ENCODE measurements around the gene DPH3. TPM values are rescaled to one million over a fixed set of nuclear protein-coding genes. Genes with fewer than 3 reads are reported as not detected.

DPH3 gene
- total and polyA plus RNA-seq, 9 of the 15 experiments (the other 6 are each of a cell fraction or from before 2014, with no cell fraction given) = 15.9 to 131 (median 38.7) TPM

GRCh38 chr3:16284633-16285032, 19.9 kb upstream of the DPH3 start:
- Histone ChIP-seq H3K9ac (ENCODE audit: insufficient read depth in 1 of 2, low read depth in 2 of 2, low read length in 2 of 2) (no peak overlapping the region), H3K27ac (ENCODE audit: extremely low read depth, low read depth, low read length) (no peak overlapping the region), H3K4me3 (no peak overlapping the region), H3K36me3 (ENCODE audit: control insufficient read depth, insufficient read depth, low read length) (peaks cover 95% of the 10 kb centered on the region), H3K79me2 (ENCODE audit: control insufficient read depth, insufficient read depth, low read length) (peaks cover 8% of the 10 kb centered on the region; the same call in 2 of the 3 replicates), H3K4me2 (ENCODE audit: insufficient read depth, low read length) (no peak overlapping the region), H3K9me3 (replicated peaks; ENCODE audit: control insufficient read depth, insufficient read depth, low read depth, low read length) (no peaks in the 10 kb centered on the region), H4K20me1 (replicated peaks; ENCODE audit: control insufficient read depth, insufficient read depth, low read length) (no peaks in the 10 kb centered on the region; the same call in 1 of the 2 replicates), H2AFZ (ENCODE audit: low read depth, low read length) (no peak overlapping the region), H3K27me3 (ENCODE audit: control insufficient read depth in 2 of 2, insufficient read depth in 2 of 2, low read length in 2 of 2) (no peaks in the 10 kb centered on the region), H3K9me1 (ENCODE audit: control insufficient read depth, insufficient read depth, low read length) (no peaks in the 10 kb centered on the region), H3K4me1 (replicated peaks in 1 of 2; ENCODE audit: control insufficient read depth in 2 of 2, insufficient read depth in 2 of 2, low read length in 2 of 2) (peaks cover 2 to 42% of the 10 kb centered on the region in 2 experiments; a peak in 4 of 5 replicates)
- ChIA-PET CTCF (ENCODE audit: low intra/inter-chr PET ratio) (no interaction called here), POLR2A (interaction anchor here (0.7 kb wide), 1 partner anchor 253 kb away, joined by 3 read pairs; no protein-coding TSS in a partner anchor)
- DNase-seq (ENCODE audit: extremely low read depth in 1 of 4, low spot score in 3 of 4) (no peak), FAIRE-seq (no peak), ATAC-seq (no peak)
- WGBS (ENCODE audit: insufficient coverage, low coverage, missing lambda C conversion rate) = 100% methylated on average over 1 of the region's 1 CpG
- no TSS peak for BruUV-seq (replicated peaks)
- in situ Hi-C loops (cut with MboI) (loop anchor here (5.0 kb wide), 1 partner anchor 268 kb away; no protein-coding TSS in a partner anchor), intact Hi-C loops (cut with micrococcal nuclease) (no loop called here)
- TF ChIP-seq SMARCE1 (IDR thresholded peaks at IDR 0.05) (no peak), TRIM24 (IDR thresholded peaks at IDR 0.05) (no peak), MAFG (tag; conservative IDR thresholded peaks at IDR 0.05) (no peak), NFYB (IDR thresholded peaks at IDR 0.05; ENCODE audit: extremely low read depth, insufficient read length) (no peak), YBX1 (IDR thresholded peaks at IDR 0.05) (no peak), ZNF280B (CRISPR knock-in tag; IDR thresholded peaks at IDR 0.05) (no peak), CEBPB (tag; IDR thresholded peaks at IDR 0.05) (no peak), BACH1 (tag; IDR thresholded peaks at IDR 0.05) (no peak), ZNF696 (CRISPR knock-in tag; conservative IDR thresholded peaks at IDR 0.05) (no peak), SNRNP70 (optimal IDR thresholded peaks at IDR 0.05; ENCODE audit: low read depth, low read length) (no peak), ZNF146 (CRISPR knock-in tag; IDR thresholded peaks at IDR 0.05; ENCODE audit: unreplicated experiment) (no peak), ZNF239 (CRISPR knock-in tag; IDR thresholded peaks at IDR 0.05) (no peak), NONO (IDR thresholded peaks at IDR 0.05; ENCODE audit: low read depth in 2 of 2, low read length in 1 of 2) (no peak)
- TF ChIP-seq, protein P1, sequence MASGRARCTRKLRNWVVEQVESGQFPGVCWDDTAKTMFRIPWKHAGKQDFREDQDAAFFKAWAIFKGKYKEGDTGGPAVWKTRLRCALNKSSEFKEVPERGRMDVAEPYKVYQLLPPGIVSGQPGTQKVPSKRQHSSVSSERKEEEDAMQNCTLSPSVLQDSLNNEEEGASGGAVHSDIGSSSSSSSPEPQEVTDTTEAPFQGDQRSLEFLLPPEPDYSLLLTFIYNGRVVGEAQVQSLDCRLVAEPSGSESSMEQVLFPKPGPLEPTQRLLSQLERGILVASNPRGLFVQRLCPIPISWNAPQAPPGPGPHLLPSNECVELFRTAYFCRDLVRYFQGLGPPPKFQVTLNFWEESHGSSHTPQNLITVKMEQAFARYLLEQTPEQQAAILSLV (tag; IDR thresholded peaks at IDR 0.05) = no peak
- TF ChIP-seq, protein P2, sequence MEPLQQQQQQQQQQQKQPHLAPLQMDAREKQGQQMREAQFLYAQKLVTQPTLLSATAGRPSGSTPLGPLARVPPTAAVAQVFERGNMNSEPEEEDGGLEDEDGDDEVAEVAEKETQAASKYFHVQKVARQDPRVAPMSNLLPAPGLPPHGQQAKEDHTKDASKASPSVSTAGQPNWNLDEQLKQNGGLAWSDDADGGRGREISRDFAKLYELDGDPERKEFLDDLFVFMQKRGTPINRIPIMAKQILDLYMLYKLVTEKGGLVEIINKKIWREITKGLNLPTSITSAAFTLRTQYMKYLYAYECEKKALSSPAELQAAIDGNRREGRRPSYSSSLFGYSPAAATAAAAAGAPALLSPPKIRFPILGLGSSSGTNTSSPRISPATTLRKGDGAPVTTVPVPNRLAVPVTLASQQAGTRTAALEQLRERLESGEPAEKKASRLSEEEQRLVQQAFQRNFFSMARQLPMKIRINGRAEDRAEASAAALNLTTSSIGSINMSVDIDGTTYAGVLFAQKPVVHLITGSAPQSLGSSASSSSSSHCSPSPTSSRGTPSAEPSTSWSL (CRISPR knock-in tag; IDR thresholded peaks at IDR 0.05; ENCODE audit: borderline replicate concordance) = no peak
- TF ChIP-seq, protein P3, sequence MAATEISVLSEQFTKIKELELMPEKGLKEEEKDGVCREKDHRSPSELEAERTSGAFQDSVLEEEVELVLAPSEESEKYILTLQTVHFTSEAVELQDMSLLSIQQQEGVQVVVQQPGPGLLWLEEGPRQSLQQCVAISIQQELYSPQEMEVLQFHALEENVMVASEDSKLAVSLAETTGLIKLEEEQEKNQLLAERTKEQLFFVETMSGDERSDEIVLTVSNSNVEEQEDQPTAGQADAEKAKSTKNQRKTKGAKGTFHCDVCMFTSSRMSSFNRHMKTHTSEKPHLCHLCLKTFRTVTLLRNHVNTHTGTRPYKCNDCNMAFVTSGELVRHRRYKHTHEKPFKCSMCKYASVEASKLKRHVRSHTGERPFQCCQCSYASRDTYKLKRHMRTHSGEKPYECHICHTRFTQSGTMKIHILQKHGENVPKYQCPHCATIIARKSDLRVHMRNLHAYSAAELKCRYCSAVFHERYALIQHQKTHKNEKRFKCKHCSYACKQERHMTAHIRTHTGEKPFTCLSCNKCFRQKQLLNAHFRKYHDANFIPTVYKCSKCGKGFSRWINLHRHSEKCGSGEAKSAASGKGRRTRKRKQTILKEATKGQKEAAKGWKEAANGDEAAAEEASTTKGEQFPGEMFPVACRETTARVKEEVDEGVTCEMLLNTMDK (IDR thresholded peaks at IDR 0.05; ENCODE audit: borderline replicate concordance, insufficient read depth, low read depth, low read length, poor library complexity, severe bottlenecking) = no peak

Data from K562 (cell line).